HEK293T (cell line): Measurements from ENCODE around the gene IPO9.
A peak's percentile ranks its signal among the peaks of the same experiment; 100 is the strongest.

Experiments used
- CTCF ChIA-PET: fragments of 350-600 bp; formaldehyde crosslinking; extraction: SDS; loops from one replicate; lab custom pipeline; 2021; ENCODE audit warnings: antibody characterized with exemption, inconsistent platforms; lab: Yijun Ruan, JAX
- POLR2A ChIA-PET: fragments of 350-600 bp; formaldehyde crosslinking; extraction: SDS; loops from one replicate; lab custom pipeline; 2020; ENCODE audit warnings: antibody characterized with exemption, inconsistent platforms; lab: Yijun Ruan, JAX
- DNase-seq: peaks from one replicate; pipeline ENCODE4 v3.0.0; 2012; ENCODE audit warnings: mixed read lengths; ENCODE audit errors: extremely low spot score
- ARNT ChIP-seq: fragments of 450-650 bp; IDR thresholded peaks from 2 replicates; pipeline ENCODE4 v1.6.1; 2017; ENCODE audit warnings: mild to moderate bottlenecking
- BHLHE40 ChIP-seq: fragments of 450-650 bp; IDR thresholded peaks from 2 replicates; pipeline ENCODE4 v1.6.1; 2016; ENCODE audit warnings: mild to moderate bottlenecking, moderate library complexity, borderline replicate concordance
- CTBP1 ChIP-seq: fragments of 450-650 bp; IDR thresholded peaks from 2 replicates; pipeline ENCODE4 v1.6.1; 2016; ENCODE audit warnings: borderline replicate concordance
- ELF4 ChIP-seq: fragments of 450-650 bp; IDR thresholded peaks from 2 replicates; pipeline ENCODE4 v1.6.1; 2017; ENCODE audit warnings: antibody characterized with exemption
- FOXA1 ChIP-seq: fragments of 450-650 bp; IDR thresholded peaks from 2 replicates; pipeline ENCODE4 v1.6.1; 2016; ENCODE audit warnings: mild to moderate bottlenecking
- FOXK2 ChIP-seq: fragments of 450-650 bp; IDR thresholded peaks from 2 replicates; pipeline ENCODE4 v1.6.1; 2016; ENCODE audit warnings: mild to moderate bottlenecking
- FOXM1 ChIP-seq: fragments of 450-650 bp; IDR thresholded peaks from 2 replicates; pipeline ENCODE4 v1.6.1; 2017; ENCODE audit warnings: mild to moderate bottlenecking, borderline replicate concordance
- HDGF ChIP-seq: fragments of 450-650 bp; IDR thresholded peaks from 2 replicates; pipeline ENCODE4 v1.6.1; 2017; ENCODE audit warnings: antibody characterized with exemption, borderline replicate concordance
- L3MBTL2 ChIP-seq: fragments of 450-650 bp; conservative IDR thresholded peaks from 2 replicates; pipeline ENCODE4 v1.6.1; 2016; ENCODE audit warnings: mild to moderate bottlenecking
- LEF1 ChIP-seq: fragments of 450-650 bp; IDR thresholded peaks from 2 replicates; pipeline ENCODE4 v1.6.1; 2017; ENCODE audit warnings: mild to moderate bottlenecking, borderline replicate concordance
- NFRKB ChIP-seq: fragments of 450-650 bp; IDR thresholded peaks from 2 replicates; pipeline ENCODE4 v1.6.1; 2016; ENCODE audit warnings: mild to moderate bottlenecking, moderate library complexity
- PKNOX1 ChIP-seq: fragments of 450-650 bp; IDR thresholded peaks from 2 replicates; pipeline ENCODE4 v1.6.1; 2016
- SP1 ChIP-seq: fragments of 450-650 bp; IDR thresholded peaks from 2 replicates; pipeline ENCODE4 v1.6.1; 2017
- SUZ12 ChIP-seq: fragments of 450-650 bp; IDR thresholded peaks from 2 replicates; pipeline ENCODE4 v1.6.1; 2016; ENCODE audit warnings: mild to moderate bottlenecking
- TARDBP ChIP-seq: fragments of 450-650 bp; IDR thresholded peaks from 2 replicates; pipeline ENCODE4 v1.6.1; 2016
- ZNF384 ChIP-seq: fragments of 450-650 bp; IDR thresholded peaks from 2 replicates; pipeline ENCODE4 v1.6.1; 2016

The IPO9 gene

GRCh38 chr1:201912832-201913231 lies 83.9 kb downstream of the IPO9 start:
- TF ChIP-seq FOXK2 = no peak
- no peak for TF ChIP-seq ZNF384
- no peak for TF ChIP-seq FOXA1
- TF ChIP-seq TARDBP = no peak
- TF ChIP-seq BHLHE40 = no peak
- no peak for TF ChIP-seq SUZ12
- no peak for TF ChIP-seq HDGF
- TF ChIP-seq NFRKB = no peak
- no peak for TF ChIP-seq LEF1
- no peak for TF ChIP-seq SP1
- TF ChIP-seq FOXM1 = no peak
- ChIA-PET CTCF (interaction anchor here (1.0 to 1.3 kb wide), 2 partner anchors 15 to 16 kb away, joined by 3 to 4 read pairs; no protein-coding TSS in a partner anchor), POLR2A (no interaction called here)
- DNase-seq = no peak

- ChIA-PET POLR2A (no interaction called here), CTCF (interaction anchor here (0.9 kb wide), 1 partner anchor 18 kb away, joined by 5 read pairs; no protein-coding TSS in a partner anchor)
- no peak for TF ChIP-seq SUZ12
- TF ChIP-seq FOXA1 = no peak
- no peak for TF ChIP-seq ARNT
- no peak for TF ChIP-seq FOXK2
- no peak for TF ChIP-seq FOXM1
- no peak for TF ChIP-seq ELF4
- no peak for TF ChIP-seq TARDBP
- TF ChIP-seq LEF1 = no peak
- TF ChIP-seq CTBP1 = no peak
- TF ChIP-seq BHLHE40 = no peak
- TF ChIP-seq NFRKB = no peak
- DNase-seq = no peak
These were observed 85.7 kb downstream of the IPO9 start for GRCh38 chr1:201914456-201915235.

- DNase-seq = peak; percentile 58
- ChIA-PET CTCF (interaction anchor here (0.6 to 1.1 kb wide), 2 partner anchors 83 to 168 kb away, joined by 3 read pairs; no protein-coding TSS in a partner anchor), POLR2A (interaction anchor here (1.5 kb wide), 1 partner anchor 66 kb away, joined by 4 read pairs; the partner anchor contains the start of gene RNPEP)
- no peak for TF ChIP-seq HDGF
- no peak for TF ChIP-seq LEF1
- TF ChIP-seq CTBP1 = no peak
- no peak for TF ChIP-seq FOXM1
- TF ChIP-seq ELF4 = no peak
- TF ChIP-seq ZNF384 = no peak
- TF ChIP-seq SP1 = no peak
- TF ChIP-seq NFRKB = no peak
- no peak for TF ChIP-seq TARDBP
- TF ChIP-seq SUZ12 = no peak
- no peak for TF ChIP-seq ARNT
- no peak for TF ChIP-seq L3MBTL2
- no peak for TF ChIP-seq BHLHE40
- TF ChIP-seq FOXK2 = no peak
- no peak for TF ChIP-seq PKNOX1
- TF ChIP-seq FOXA1 = no peak
These were observed 87.8 kb downstream of the IPO9 start for GRCh38 chr1:201916649-201917249.

- TF ChIP-seq HDGF (no peak), ZNF384 (no peak), SUZ12 (no peak), NFRKB (no peak), FOXM1 (no peak), FOXK2 (no peak), TARDBP (no peak), ARNT (no peak), FOXA1 (no peak), L3MBTL2 (no peak)
- ChIA-PET POLR2A (interaction anchor here (1.5 kb wide), 1 partner anchor 65 kb away, joined by 4 read pairs; the partner anchor contains the start of gene RNPEP), CTCF (interaction anchor here (0.6 kb wide), 2 partner anchors 47 to 167 kb away, joined by 3 read pairs; no protein-coding TSS in a partner anchor)
- DNase-seq = no peak
These were observed 88.5 kb downstream of the IPO9 start for GRCh38 chr1:201917362-201918033.

GRCh38 chr1:201918343-201918742 lies 89.4 kb downstream of the IPO9 start:
- POLR2A ChIA-PET = interaction anchor here (1.5 kb wide), 1 partner anchor 64 kb away, joined by 4 read pairs; the partner anchor contains the start of gene RNPEP
- DNase-seq = no peak
- no peak for TF ChIP-seq PKNOX1
- CTCF ChIA-PET = no interaction called here

GRCh38 chr1:201921952-201922558 lies 93.1 kb downstream of the IPO9 start:
- DNase-seq = no peak
- TF ChIP-seq ARNT (no peak), CTBP1 (no peak), TARDBP (no peak), HDGF (no peak), SUZ12 (no peak), LEF1 (no peak), FOXK2 (no peak), SP1 (no peak), PKNOX1 (no peak), ZNF384 (no peak), BHLHE40 (no peak), FOXM1 (no peak), ELF4 (no peak), NFRKB (no peak)
- CTCF ChIA-PET = no interaction called here
- POLR2A ChIA-PET = no interaction called here
